ENCODE data around the gene SLC32A1.
A peak's percentile ranks its signal among the peaks of the same experiment; 100 is the strongest.

SLC32A1 gene

GRCh38 chr20:38723848-38724625 lies at the start of gene SLC32A1:
SLC32A1 (plus strand) TSS chr20:38724486; CDS start chr20:38724725, 239 bp downstream.
- H3K4me3 Mint-ChIP-seq: peak within 1 kb of the TSS; percentile 23
- H3K27me3 Mint-ChIP-seq (ENCODE audit: low read depth): peaks cover 88% of the 10 kb centered on the region
- H3K4me1 Mint-ChIP-seq (ENCODE audit: low read depth): peaks cover 27% of the 10 kb centered on the region
- H3K9me3 Mint-ChIP-seq: peaks cover under 1% of the 10 kb centered on the region
- H3K36me3 Mint-ChIP-seq (ENCODE audit: low read depth): peaks cover 13% of the 10 kb centered on the region
- peak within 1 kb of the TSS; percentile 83 for H3K27ac Mint-ChIP-seq

- Mint-ChIP-seq H3K27me3 (ENCODE audit: low read depth) (peaks cover 39% of the 10 kb centered on the region), H3K4me3 (peak overlapping the region; percentile 79), H3K36me3 (ENCODE audit: low read depth) (no peaks in the 10 kb centered on the region), H3K4me1 (ENCODE audit: low read depth) (peaks cover 7% of the 10 kb centered on the region), H3K9me3 (no peaks in the 10 kb centered on the region), H3K27ac (no peak overlapping the region)
These were observed 49.5 kb upstream of the SLC32A1 start for GRCh38 chr20:38674765-38675133.

- Mint-ChIP-seq H3K27me3 (ENCODE audit: low read depth) (peaks cover 33% of the 10 kb centered on the region), H3K4me3 (no peak overlapping the region), H3K36me3 (ENCODE audit: low read depth) (no peaks in the 10 kb centered on the region), H3K4me1 (ENCODE audit: low read depth) (peaks cover 7% of the 10 kb centered on the region), H3K27ac (no peak overlapping the region), H3K9me3 (no peaks in the 10 kb centered on the region)
These were observed 47.7 kb upstream of the SLC32A1 start for GRCh38 chr20:38676576-38676975.

- H3K27me3 Mint-ChIP-seq (ENCODE audit: low read depth): peaks cover 14% of the 10 kb centered on the region
- H3K4me3 Mint-ChIP-seq: no peak overlapping the region
- H3K4me1 Mint-ChIP-seq (ENCODE audit: low read depth): no peaks in the 10 kb centered on the region
- no peaks in the 10 kb centered on the region for H3K9me3 Mint-ChIP-seq
- H3K36me3 Mint-ChIP-seq (ENCODE audit: low read depth): no peaks in the 10 kb centered on the region
- no peak overlapping the region for H3K27ac Mint-ChIP-seq
These were observed 43.6 kb upstream of the SLC32A1 start for GRCh38 chr20:38680500-38681306.

GRCh38 chr20:38685271-38685670 lies 39.0 kb upstream of the SLC32A1 start:
- Mint-ChIP-seq H3K9me3 (no peaks in the 10 kb centered on the region), H3K4me1 (ENCODE audit: low read depth) (no peaks in the 10 kb centered on the region), H3K4me3 (no peak overlapping the region), H3K27me3 (ENCODE audit: low read depth) (peaks cover 21% of the 10 kb centered on the region), H3K27ac (no peak overlapping the region), H3K36me3 (ENCODE audit: low read depth) (no peaks in the 10 kb centered on the region)

GRCh38 chr20:38685853-38686473 lies 38.3 kb upstream of the SLC32A1 start:
- peaks cover 21% of the 10 kb centered on the region for H3K27me3 Mint-ChIP-seq (ENCODE audit: low read depth)
- H3K9me3 Mint-ChIP-seq: no peaks in the 10 kb centered on the region
- no peak overlapping the region for H3K27ac Mint-ChIP-seq
- H3K36me3 Mint-ChIP-seq (ENCODE audit: low read depth): no peaks in the 10 kb centered on the region
- H3K4me3 Mint-ChIP-seq: no peak overlapping the region
- no peaks in the 10 kb centered on the region for H3K4me1 Mint-ChIP-seq (ENCODE audit: low read depth)

- H3K27ac Mint-ChIP-seq: no peak overlapping the region
- no peaks in the 10 kb centered on the region for H3K9me3 Mint-ChIP-seq
- H3K36me3 Mint-ChIP-seq (ENCODE audit: low read depth): no peaks in the 10 kb centered on the region
- H3K4me1 Mint-ChIP-seq (ENCODE audit: low read depth): no peaks in the 10 kb centered on the region
- H3K4me3 Mint-ChIP-seq: no peak overlapping the region
- peaks cover 4% of the 10 kb centered on the region for H3K27me3 Mint-ChIP-seq (ENCODE audit: low read depth)
These were observed 31.6 kb upstream of the SLC32A1 start for GRCh38 chr20:38692436-38693411.

GRCh38 chr20:38697306-38697705 lies 27.0 kb upstream of the SLC32A1 start:
- Mint-ChIP-seq H3K9me3 (no peaks in the 10 kb centered on the region), H3K27me3 (ENCODE audit: low read depth) (no peaks in the 10 kb centered on the region), H3K4me3 (no peak overlapping the region), H3K27ac (no peak overlapping the region), H3K4me1 (ENCODE audit: low read depth) (no peaks in the 10 kb centered on the region), H3K36me3 (ENCODE audit: low read depth) (no peaks in the 10 kb centered on the region)

GRCh38 chr20:38698541-38698940 lies 25.7 kb upstream of the SLC32A1 start:
- H3K27me3 Mint-ChIP-seq (ENCODE audit: low read depth): peaks cover 8% of the 10 kb centered on the region
- no peak overlapping the region for H3K4me3 Mint-ChIP-seq
- H3K36me3 Mint-ChIP-seq (ENCODE audit: low read depth): no peaks in the 10 kb centered on the region
- no peak overlapping the region for H3K27ac Mint-ChIP-seq
- H3K4me1 Mint-ChIP-seq (ENCODE audit: low read depth): no peaks in the 10 kb centered on the region
- H3K9me3 Mint-ChIP-seq: no peaks in the 10 kb centered on the region

GRCh38 chr20:38700141-38700540 lies 24.1 kb upstream of the SLC32A1 start:
- Mint-ChIP-seq H3K4me3 (no peak overlapping the region), H3K36me3 (ENCODE audit: low read depth) (no peaks in the 10 kb centered on the region), H3K4me1 (ENCODE audit: low read depth) (no peaks in the 10 kb centered on the region), H3K27me3 (ENCODE audit: low read depth) (peaks cover 13% of the 10 kb centered on the region), H3K9me3 (no peaks in the 10 kb centered on the region), H3K27ac (no peak overlapping the region)

GRCh38 chr20:38700926-38701325 lies 23.4 kb upstream of the SLC32A1 start:
- peaks cover 13% of the 10 kb centered on the region for H3K27me3 Mint-ChIP-seq (ENCODE audit: low read depth)
- no peak overlapping the region for H3K4me3 Mint-ChIP-seq
- no peak overlapping the region for H3K27ac Mint-ChIP-seq
- H3K9me3 Mint-ChIP-seq: no peaks in the 10 kb centered on the region
- H3K4me1 Mint-ChIP-seq (ENCODE audit: low read depth): no peaks in the 10 kb centered on the region
- H3K36me3 Mint-ChIP-seq (ENCODE audit: low read depth): no peaks in the 10 kb centered on the region

GRCh38 chr20:38703526-38703925 lies 20.8 kb upstream of the SLC32A1 start:
- H3K9me3 Mint-ChIP-seq: no peaks in the 10 kb centered on the region
- no peak overlapping the region for H3K4me3 Mint-ChIP-seq
- H3K27ac Mint-ChIP-seq: no peak overlapping the region
- no peaks in the 10 kb centered on the region for H3K36me3 Mint-ChIP-seq (ENCODE audit: low read depth)
- H3K4me1 Mint-ChIP-seq (ENCODE audit: low read depth): no peaks in the 10 kb centered on the region
- H3K27me3 Mint-ChIP-seq (ENCODE audit: low read depth): peaks cover 13% of the 10 kb centered on the region

- H3K9me3 Mint-ChIP-seq: no peaks in the 10 kb centered on the region
- no peaks in the 10 kb centered on the region for H3K36me3 Mint-ChIP-seq (ENCODE audit: low read depth)
- H3K27me3 Mint-ChIP-seq (ENCODE audit: low read depth): peaks cover 15% of the 10 kb centered on the region
- no peak overlapping the region for H3K4me3 Mint-ChIP-seq
- H3K4me1 Mint-ChIP-seq (ENCODE audit: low read depth): no peaks in the 10 kb centered on the region
- no peak overlapping the region for H3K27ac Mint-ChIP-seq
These were observed 20.1 kb upstream of the SLC32A1 start for GRCh38 chr20:38704136-38704535.

GRCh38 chr20:38706509-38706908 lies 17.8 kb upstream of the SLC32A1 start:
- Mint-ChIP-seq H3K9me3 (no peaks in the 10 kb centered on the region), H3K4me1 (ENCODE audit: low read depth) (no peaks in the 10 kb centered on the region), H3K4me3 (no peak overlapping the region), H3K27me3 (ENCODE audit: low read depth) (peaks cover 22% of the 10 kb centered on the region), H3K27ac (no peak overlapping the region), H3K36me3 (ENCODE audit: low read depth) (no peaks in the 10 kb centered on the region)

Measured in T-helper 1 cell treated with Interleukin-12 subunit alpha and Interleukin-12 subunit beta and Interleukin-4 antibody, amounts not matched to agents 30 μg/mL and 1 μg/mL, for 36 hours (primary cell).